Mesangial cell (primary cell): Measurements from ENCODE around the gene CCSER2. TPM values are rescaled to one million over a fixed set of nuclear protein-coding genes. Genes with fewer than 3 reads are reported as not detected.

Experiments
- total RNA-seq: library from RNA; depleted of rRNA; stranded (reverse); fragments of >200 nt; gene quantifications from 2 replicates; pipeline ENCODE4 v1.2.3, GENCODE V29; 2015

The CCSER2 gene
- 12.7 and 12.9 TPM in 2 replicates for total RNA-seq

GRCh38 chr10:84328418-84329195 lies at the start of gene CCSER2:
Gene CCSER2, plus strand, starts transcription at chr10:84328589. Its CDS starts 42,464 bp downstream, at chr10:84371053.

Other genes starting within 250 kb of the CCSER2 start
- gene GHITM, start 189.1 kb upstream of the CCSER2 start, total RNA-seq = 73.8 and 127 TPM in 2 replicates
- 1.1 TPM in 1 of 2 replicates, not detected in the other for gene GPR15LG, start 154.8 kb upstream of the CCSER2 start, total RNA-seq
- 12.7 and 39.0 TPM in 2 replicates for gene CDHR1, start 134.1 kb upstream of the CCSER2 start, total RNA-seq
- gene LRIT2, start 103.0 kb upstream of the CCSER2 start, total RNA-seq = not detected in 2 replicates
- not detected in 2 replicates for gene LRIT1, start 87.0 kb upstream of the CCSER2 start, total RNA-seq
- not detected in 2 replicates for gene RGR, start 83.5 kb upstream of the CCSER2 start, total RNA-seq